Right renal pelvis (tissue), 4 donors: Measurements from ENCODE around the gene HS3ST2. TPM values are rescaled to one million over a fixed set of nuclear protein-coding genes. Genes with fewer than 3 reads are reported as not detected.
"Not testable (repeated sequence)": the region's sequence is repeated elsewhere in the genome, so short reads cannot be mapped to it uniquely, and the experiment has no call there.

Experiments used
- DNase-seq, 4 donors: peaks; one replicate each; pipeline ENCODE4 v3.0.0-alpha.2; 2013; ENCODE audit warnings: low read depth in 4 of 4, low spot score in 3 of 4, missing footprints in 1 of 4
- polyA plus RNA-seq, 4 donors: library from polyadenylated mRNA; unstranded; fragments of 120-200 nt; gene quantifications; one replicate each; pipeline ENCODE4 v1.2.1, GENCODE V29; 2013; ENCODE audit not compliant: insufficient read length in 4 of 4

The HS3ST2 gene
- polyA plus RNA-seq, 4 donors, result 0.22 to 0.37 (median 0.33) TPM

DNA sequence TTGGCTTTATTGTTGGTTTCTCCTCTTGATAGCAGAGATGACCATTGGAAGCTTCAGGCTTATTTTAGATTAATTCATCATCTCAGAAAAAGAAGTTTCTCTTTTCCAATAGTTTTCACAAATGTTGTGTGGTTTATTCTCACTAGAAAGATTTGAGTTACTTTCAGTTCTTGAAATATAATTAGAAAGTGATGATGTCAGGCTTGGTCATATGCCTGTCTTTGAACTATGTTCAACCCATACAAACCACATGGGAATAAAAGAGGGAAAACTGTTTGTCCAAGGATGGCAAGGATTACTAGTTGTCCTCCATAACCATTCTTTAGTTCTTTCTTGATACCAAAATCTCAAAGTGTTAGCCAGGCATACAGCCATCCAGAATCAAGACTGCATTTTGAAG, 3.7 kb upstream of the HS3ST2 start:
- DNase-seq, result no peak

DNA sequence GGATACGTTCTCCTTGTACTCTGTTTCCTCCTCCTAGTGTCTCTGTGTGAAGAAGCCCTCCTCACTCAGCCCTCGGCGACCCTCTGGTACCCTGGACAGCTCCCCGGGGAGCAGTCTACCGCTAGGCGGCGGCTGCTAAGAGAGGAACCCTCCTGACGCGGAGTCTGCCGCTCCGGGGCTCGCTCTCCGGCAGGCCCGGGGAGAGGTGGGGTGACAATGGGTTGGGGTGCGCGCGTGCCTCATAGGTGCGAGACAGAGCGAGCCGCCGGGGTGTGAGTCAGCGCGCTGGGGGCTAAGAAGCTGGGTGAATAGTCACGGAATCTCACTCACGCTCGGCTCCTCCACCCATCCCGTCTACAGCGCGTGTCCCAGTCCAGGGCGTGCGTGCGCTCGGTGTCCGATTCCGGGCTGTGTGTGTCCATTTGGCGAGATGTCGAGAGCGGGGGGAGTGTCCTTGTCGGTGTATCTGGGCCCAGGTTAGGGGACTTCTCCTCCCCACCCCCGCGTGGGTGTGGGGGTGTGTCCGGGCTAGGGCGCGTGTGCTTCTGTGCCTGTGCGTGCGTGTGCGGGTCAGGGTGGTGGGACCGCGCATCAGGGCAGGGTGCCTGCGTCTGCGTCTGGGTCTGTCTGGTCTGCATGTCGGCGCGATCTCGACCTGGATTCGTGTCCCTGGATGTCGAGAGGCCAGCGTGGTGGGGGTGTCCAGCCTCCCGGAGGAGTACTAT, 577 bp upstream of the HS3ST2 start:
- DNase-seq, result peak; percentile 53 to 65 (median 58)

DNA sequence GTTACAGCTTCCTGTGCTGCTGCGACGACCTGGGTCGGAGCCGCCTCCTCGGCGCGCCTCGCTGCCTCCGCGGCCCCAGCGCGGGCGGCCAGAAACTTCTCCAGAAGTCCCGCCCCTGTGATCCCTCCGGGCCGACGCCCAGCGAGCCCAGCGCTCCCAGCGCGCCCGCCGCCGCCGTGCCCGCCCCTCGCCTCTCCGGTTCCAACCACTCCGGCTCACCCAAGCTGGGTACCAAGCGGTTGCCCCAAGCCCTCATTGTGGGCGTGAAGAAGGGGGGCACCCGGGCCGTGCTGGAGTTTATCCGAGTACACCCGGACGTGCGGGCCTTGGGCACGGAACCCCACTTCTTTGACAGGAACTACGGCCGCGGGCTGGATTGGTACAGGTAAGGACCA, 746 bp downstream of the HS3ST2 start:
- no peak for DNase-seq

DNA sequence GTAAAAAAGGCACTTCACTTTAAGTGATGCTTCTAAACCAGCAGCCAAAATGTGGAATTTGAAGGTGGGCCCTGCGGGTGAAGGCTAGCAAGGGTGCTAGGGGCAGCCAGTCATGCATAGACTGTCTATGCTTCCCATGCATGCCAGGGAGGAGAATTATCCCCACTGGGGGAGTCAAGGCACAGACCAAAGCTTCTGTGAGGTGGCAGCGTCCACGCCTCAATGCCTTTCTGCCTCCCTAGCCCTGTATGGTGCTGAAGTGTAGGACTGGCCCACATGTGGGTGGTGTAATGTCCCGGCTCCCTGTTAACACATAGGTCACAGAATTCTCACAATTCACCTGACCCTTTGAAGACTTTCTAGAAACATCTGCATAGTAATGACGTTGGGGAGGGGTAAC, 1.9 kb downstream of the HS3ST2 start:
- DNase-seq, result no peak

DNA sequence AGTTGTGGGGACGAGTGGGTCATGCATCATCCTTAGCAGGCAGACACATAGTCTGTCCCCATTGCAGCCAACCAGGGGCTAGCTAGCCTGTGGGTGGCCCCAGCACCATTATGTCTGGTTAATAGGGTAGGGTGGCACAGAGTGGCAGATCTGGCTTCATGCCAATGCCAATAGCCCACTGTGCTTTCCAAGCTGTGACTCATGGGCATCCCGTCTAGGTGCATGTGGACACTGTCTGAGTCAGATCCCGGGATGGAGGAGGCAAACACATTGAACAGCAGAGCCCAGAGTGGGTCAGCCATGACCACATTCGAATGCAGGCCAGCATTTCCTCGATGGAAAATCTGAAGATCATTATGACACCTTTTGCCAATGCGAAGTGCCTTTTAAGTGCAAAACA, 2.5 kb downstream of the HS3ST2 start:
- no peak for DNase-seq

DNA sequence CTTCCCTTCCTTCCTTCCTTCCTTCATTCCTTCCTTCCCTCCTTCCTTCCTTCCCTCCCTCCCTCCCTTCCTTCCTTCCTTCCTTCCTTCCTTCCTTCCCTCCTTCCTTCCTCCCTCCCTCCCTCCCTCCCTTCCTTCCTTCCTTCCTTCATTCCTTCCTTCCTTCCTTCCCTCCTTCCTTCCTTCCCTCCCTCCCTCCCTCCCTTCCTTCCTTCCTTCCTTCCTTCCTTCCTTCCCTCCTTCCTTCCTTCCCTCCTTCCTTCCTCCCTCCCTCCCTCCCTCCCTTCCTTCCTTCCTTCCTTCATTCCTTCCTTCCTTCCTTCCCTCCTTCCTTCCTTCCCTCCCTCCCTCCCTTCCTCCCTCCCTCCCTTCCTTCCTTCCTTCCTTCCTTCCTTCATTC, 4.8 kb downstream of the HS3ST2 start:
- DNase-seq, result not testable (repeated sequence)

DNA sequence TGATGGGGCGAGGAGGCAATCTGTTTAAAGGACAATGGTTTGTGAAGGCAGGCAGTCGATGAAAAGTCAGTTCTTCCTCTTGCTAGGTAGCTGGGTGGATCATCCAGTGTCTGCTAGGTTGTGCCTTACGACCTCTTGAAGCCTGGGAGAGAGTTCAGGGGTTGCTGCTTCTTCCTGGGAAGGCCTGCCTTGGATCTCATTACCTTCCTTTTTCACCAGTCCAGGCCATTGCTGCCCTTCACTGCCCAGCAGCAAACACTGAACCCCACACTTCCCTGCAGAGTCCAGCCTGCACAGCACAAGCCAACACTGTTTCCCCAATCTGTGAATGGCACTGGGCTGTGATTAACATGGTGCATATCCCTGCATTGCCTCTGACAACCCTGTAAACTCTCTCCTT, 24.7 kb downstream of the HS3ST2 start:
- no peak for DNase-seq

DNA sequence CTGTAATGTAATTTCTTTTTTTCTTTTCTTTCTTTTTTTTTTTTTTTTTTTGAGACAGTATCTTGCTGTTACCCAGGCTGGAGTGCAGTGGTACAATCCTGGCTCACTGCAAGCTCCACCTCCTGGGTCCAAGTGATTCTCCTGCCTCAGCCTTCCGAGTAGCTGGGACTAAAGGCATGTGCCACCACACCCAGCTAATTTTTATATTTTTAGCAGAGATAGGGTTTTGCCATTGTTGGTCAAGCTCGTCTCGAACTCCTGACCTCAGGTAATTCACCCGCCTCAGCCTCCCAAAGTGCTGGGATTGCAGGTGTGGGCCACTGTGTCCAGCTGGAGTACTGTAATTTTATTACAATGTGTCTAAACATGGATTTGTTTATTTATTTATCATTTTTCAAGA, 28.1 kb downstream of the HS3ST2 start:
- not testable (repeated sequence) for DNase-seq

DNA sequence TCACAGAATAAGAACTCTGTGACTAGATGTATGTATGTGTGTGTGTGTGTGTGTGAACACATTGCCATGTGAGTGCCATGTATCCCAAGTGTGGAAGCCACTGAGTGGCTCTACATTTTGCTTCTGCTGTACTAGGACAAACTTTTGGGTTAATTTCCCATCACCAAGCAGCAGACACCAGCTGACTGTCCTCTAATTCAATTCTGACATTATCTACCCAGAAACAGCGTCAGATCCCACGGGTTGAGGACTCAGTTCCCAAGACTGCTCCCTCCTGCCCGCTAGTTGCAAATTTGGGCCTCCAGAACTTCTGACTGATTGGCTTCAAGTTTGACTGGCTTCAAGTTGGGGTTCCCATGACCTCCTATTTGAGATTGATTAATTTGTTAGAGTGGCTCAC, 29.2 kb downstream of the HS3ST2 start:
- no peak for DNase-seq

DNA sequence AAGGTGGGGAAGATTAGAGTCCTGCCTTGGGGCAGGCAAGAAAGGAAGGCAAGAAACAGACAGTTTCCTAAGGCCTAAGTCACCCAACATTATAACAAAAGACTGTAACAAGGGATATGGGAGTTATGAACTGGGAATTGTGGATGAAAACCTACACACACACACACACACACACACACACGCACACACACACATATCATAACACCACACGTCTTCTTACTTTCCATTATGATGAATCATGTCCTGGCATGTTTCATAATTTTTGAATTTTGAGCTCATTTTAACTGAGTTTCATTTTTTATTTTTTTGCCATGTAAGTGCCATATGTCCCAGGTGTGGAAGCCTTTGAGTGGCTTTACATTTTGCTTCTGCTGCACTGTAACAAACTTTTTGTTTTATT, 29.9 kb downstream of the HS3ST2 start:
- DNase-seq, result no peak

DNA sequence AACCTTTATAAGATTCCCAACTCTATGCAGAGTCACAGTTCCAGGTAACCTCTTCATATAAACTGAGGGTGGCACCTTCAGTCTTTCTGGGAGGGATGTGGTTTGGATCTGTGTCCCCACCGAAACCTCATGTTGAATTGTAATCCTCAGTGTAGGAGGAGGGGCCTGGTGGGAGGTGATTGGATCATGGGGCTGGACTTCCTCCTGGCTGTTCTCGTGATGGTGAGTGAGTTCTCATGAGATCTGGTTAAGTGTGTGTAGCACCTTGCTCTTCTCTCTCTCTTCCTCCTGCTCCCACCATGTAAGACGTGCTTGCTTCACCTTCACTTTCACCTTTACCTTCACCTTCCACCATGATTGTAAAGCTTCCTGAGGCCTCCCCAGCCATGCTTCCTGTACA, 30.5 kb downstream of the HS3ST2 start:
- DNase-seq, result no peak

DNA sequence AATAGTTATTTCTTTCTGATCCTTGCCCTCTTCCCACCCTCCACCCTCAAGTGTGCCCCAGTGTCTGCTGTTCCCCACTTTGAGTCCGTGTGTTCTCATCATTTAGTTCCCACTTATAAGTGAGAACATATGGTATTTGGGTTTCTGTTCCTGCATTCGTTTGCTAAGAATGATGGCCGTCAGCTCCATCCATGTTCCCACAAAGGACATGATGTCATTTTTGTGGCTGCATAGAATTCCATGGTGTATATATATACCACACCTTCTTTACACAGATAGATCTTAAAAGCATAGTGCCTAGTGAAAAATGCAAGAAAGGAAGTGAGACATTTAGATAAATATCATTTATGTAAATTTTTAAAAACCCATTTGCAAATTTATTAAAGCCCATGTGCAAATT, 33.1 kb downstream of the HS3ST2 start:
- DNase-seq, result no peak

DNA sequence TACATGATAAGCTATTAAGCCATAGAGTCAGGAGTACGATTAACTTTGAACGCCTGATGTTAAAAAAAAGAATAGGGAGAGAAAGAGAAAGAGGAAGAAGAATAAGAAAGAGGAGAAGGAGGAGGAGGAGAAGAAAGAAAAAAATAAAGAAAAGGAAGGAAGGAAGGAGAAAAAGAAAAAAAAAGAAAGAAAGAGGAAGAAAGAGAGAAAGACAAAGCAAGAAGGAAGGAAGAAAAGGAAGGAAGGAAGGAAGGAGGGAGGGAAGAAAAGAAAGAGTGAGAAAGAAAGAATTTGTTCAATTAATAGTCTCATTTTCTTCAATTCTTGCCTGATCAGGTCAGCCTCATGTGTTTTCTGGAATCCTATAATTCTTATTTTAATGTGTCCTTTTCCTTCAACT, 33.7 kb downstream of the HS3ST2 start:
- no peak for DNase-seq

DNA sequence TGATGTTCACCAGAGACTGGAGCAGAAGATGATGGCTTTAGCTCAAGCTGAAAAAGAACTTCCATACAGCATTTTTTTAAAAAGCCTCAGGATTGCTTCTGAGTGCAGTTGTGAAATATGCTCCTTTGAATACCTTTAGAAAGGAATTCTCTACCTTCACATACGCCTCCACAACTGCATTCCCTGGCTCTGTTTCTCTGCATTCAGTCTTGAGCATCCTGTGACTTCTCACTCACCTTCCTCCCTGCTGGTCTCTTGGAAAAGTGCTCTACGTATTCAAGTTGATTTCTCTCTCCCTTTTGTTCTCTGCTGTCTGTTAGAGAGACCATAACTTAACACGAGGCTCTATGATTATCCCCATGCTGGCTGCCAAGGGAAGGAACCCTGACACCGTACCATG, 34.5 kb downstream of the HS3ST2 start:
- no peak for DNase-seq

DNA sequence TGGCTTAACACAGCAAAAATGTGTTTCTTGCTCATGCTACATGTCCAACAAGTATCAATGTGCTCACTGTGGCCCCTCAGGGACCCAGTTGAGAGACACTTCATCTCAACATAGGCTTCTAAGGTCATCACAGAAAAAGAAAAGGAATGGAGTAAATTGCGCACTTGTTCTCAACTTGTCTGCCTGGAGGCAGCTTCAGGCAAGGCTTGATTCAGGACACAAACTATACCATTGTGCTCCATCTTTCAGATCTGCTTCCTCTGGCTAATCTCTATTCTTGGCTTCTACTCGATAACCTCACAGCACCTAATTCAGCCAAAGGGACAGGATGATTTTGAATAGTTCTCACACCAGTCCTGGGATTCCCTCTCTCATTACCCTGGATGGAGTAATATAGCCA, 35.6 kb downstream of the HS3ST2 start:
- no peak for DNase-seq

DNA sequence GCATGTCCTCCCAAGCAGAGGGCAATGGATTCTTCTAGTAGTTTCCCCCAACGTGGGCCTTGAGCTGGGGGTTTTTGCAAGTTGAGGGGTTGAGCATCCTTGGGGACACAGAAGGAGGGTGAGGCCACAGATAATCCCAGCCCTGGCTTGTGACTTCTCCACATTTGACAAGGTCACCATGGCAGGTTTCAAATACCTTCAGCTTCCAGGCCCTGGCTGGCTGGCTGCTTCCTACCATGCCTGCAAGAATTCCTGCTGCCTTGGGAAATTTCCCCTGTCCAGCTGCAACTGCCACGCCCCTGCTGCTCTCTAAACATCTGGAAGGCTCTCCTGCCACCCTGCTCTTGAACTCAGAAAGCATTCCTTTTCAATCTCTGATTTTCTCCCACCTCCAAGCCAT, 41.3 kb downstream of the HS3ST2 start:
- DNase-seq, result no peak

DNA sequence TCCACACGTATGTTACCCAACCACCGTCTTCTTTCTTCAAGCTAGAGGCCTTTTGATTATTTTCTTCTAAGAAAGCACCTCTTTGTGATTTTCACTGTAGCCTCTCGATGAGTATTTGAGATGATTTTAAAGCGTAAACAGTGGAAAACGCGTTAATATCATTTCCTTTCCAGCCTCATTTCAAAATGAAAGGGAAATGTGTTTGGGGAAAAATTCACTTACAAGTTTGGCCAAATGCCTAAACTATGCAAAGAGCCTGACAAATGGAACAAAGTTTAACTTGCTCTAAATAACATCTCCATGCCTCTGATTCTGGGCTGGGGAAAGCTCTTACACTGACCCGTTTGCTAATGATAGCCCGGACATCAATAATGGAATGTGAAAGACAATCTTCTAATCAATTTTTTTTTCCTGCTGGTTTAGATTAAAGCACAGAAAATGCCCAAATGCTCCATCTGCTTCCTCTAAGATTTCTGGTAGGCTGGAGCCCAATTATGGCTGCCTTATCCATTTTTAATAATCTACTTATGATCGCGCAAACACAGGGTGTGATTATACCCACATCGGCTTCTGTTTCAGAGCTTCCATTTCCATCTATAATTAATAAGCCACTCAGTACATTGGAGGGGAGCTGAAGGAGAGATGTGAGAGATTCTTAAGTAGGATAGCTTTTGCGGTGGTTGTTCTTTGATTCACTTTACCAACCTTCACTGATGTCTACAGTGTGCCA, 43.5 kb downstream of the HS3ST2 start:
- no peak for DNase-seq

DNA sequence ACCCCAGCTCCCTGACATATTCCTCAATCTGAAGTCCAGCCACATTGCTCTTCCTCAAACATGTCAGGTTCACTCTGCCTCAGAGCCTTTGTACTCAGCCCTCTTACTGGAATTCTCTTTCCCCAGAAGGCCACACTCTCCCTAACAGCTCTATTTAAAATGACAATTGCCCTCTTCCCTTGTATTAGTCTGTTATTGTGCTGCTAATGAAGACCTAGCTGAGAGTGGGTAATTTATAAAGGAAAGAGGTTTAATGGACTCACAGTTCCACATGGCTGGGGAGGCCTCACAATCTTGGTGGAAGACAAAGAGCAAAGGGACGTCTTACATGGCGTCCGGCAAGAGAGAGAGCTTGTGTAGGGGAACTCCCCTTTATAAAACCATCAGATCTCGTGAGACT, 46.0 kb downstream of the HS3ST2 start:
- no peak for DNase-seq

DNA sequence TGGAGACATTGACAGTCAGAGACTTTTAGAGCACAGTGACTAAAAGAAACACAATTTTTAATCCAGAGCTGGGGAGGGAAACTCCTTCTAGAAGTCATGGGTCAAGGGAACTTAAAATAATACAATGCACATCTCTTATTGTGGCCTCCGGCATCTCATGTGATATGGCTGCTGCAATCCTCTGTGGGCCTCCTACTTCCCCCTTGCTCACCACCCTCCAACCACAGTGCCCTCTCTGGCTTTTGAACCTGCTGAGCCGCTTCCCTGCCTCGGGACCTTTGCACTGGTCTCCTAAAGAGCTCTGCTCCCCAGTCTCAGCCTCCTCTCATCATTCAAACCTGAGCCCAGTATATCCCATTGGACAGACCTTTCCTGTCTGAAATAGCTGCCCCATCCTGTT, 47.6 kb downstream of the HS3ST2 start:
- DNase-seq, result no peak

DNA sequence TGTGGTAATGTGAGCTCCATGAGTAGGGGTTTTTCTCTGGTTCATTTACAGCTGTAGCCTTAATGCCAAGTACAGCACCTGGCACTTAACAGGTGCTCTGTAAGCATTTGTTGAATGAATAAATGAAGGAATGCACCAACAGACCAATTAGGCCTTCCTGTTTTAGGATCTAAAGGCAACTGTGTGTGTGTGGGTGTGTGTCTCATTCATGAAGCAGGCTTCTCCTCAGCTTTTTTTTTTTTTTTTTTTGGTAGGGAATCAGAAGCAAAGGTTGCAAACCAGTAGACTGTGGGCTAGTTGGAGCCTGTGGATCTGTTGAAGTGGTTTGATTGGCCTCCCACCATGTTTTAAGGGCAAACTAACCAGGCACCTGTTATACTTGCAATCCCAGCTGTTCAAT, 48.1 kb downstream of the HS3ST2 start:
- DNase-seq, result no peak

DNA sequence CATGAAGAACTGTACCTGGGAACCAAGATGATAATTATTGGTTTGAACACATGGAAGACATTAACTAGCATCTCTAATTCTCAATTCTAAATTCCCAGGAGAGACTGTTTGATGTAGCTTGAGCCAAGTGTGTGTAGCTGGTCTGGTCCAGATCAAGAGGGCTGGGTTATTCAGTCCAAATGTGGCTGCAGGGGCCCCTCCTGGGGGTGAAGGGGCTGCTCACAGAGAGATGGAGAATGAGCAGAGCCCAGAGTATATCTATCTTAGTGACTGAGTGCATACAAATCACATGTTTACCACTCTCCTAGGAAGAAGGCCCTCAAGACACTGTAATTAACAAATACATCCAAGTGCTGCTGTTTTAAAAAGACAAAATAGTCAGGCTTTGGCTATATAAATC, 50.4 kb downstream of the HS3ST2 start:
- no peak for DNase-seq

DNA sequence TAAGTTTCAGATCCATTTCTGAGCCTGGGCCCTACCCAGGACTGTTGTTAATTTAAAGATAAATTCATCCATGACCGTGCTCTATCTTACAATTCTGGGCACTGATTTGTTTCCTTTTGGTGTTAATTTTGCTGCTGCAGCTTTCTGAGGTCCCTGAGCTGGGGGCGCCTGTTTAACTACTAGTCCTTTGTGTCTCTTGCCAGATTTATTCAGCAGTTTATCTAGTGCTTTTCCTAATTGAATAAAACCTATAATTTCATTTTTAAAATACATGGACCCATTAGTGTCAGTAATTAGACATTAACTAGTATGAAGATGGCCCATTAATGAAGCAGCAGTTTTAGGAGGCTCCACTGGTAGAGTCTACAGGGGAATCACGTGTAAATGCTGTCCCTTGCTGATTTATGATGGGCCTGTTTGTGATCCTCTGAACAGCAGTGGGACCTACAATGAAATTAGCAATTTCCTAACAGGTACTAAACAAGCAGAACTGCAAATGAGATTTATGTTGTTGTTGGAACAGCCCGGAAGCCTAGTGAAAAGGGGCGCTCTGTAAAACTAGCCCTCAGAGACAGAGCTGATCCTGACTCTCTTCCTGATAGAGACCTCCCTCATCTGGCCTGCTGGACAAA, 54.7 kb downstream of the HS3ST2 start:
- DNase-seq, result no peak
